Mucosa of rectum (tissue), 2 donors: ENCODE measurements around the gene GADL1.

Experiments
- H3K27ac ChIP-seq, 2 donors: one replicate each; pipeline ENCODE4 v1.7.0; 2013; ENCODE audit warnings: inconsistent platforms in 2 of 2, low read depth in 2 of 2, low read length in 2 of 2
- H3K27me3 ChIP-seq, 2 donors: one replicate each; pipeline ENCODE4 v1.7.0; 2013; ENCODE audit warnings: low read length in 2 of 2; ENCODE audit not compliant: control insufficient read depth in 2 of 2, insufficient read depth in 2 of 2
- H3K36me3 ChIP-seq, 2 donors: one replicate each; pipeline ENCODE4 v1.7.0; 2013; ENCODE audit warnings: low read length in 2 of 2; ENCODE audit not compliant: control insufficient read depth in 2 of 2, insufficient read depth in 2 of 2
- H3K4me1 ChIP-seq, 2 donors: one replicate each; pipeline ENCODE4 v1.7.0; 2013; ENCODE audit warnings: low read length in 2 of 2, mild to moderate bottlenecking in 1 of 2; ENCODE audit not compliant: control insufficient read depth in 2 of 2, insufficient read depth in 2 of 2
- H3K4me3 ChIP-seq, 2 donors: one replicate each; pipeline ENCODE4 v1.7.0; 2013; ENCODE audit warnings: low read length in 2 of 2
- H3K9ac ChIP-seq, 2 donors: one replicate each; pipeline ENCODE4 v1.7.0; 2013; ENCODE audit warnings: low read length in 2 of 2, low read depth in 1 of 2, mild to moderate bottlenecking in 1 of 2
- H3K9me3 ChIP-seq, 2 donors: one replicate each; pipeline ENCODE4 v1.7.0; 2013; ENCODE audit warnings: low read length in 2 of 2; ENCODE audit not compliant: control insufficient read depth in 2 of 2
- donor health status: healthy.
- donor health status: Normal muscosa, but diverticular disease.

GADL1 gene

DNA sequence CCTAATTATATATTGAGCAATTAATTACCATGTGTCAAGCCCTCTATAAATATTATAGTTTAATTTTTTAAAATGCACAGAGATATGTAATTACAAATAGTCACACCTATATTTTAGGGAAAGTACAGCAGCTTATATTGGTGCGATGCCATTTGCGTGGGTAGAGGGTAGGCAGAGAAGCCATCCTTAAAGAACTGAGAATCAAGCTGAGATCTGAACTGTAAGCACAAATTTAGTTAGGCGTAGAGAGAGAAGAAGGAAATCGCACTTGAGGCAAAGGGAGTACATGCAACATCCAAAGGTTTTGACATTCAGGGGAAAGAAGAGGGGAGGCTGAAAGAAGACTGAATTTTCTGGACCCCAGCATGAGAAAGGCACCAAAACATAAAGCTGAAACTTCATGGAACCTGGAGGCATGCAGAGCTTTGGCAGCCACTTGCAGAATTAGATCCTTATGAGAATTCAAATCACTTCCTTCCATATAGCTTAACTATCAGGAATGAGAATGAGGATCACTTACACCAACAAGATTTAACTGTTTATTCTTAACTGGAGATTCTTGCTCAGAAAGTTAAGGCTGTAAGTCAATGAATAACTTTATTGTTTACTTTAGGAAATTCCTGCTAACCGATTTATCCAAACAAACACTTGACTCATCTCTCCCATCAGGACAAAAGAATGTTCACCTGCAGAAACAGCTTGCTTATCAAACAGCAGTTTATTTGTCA lies 173.7 kb downstream of the GADL1 start:
- H3K9me3 ChIP-seq: no peaks in the 10 kb centered on the region
- H3K27ac ChIP-seq: no peak overlapping the region
- no peaks in the 10 kb centered on the region for H3K36me3 ChIP-seq
- no peak overlapping the region for H3K9ac ChIP-seq
- peaks cover 0 to 4% of the 10 kb centered on the region in 2 donors for H3K4me1 ChIP-seq
- H3K27me3 ChIP-seq: no peaks in the 10 kb centered on the region
- no peak overlapping the region for H3K4me3 ChIP-seq

DNA sequence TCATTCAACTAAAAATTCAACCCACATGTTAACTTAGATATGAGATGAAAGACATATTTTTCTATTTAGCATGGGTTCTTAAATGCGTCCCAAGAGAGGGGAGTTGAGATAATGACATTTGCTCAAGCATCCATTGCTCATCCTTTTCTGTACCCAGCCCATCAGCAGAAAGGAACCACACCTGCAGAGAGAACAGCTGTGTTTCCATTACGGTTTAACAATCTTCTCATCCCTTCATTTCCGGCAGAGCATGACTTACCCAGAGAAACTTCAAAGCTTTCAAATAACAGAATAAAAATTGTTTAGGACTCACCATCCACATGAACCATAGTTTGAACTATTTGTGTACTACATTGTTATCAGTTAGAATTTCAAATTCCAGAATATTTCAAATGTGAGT lies 174.9 kb downstream of the GADL1 start:
- no peaks in the 10 kb centered on the region for H3K27me3 ChIP-seq
- no peaks in the 10 kb centered on the region for H3K9me3 ChIP-seq
- no peak overlapping the region for H3K9ac ChIP-seq
- H3K36me3 ChIP-seq: no peaks in the 10 kb centered on the region
- H3K27ac ChIP-seq: no peak overlapping the region
- peaks cover 0 to 4% of the 10 kb centered on the region in 2 donors for H3K4me1 ChIP-seq
- no peak overlapping the region for H3K4me3 ChIP-seq

DNA sequence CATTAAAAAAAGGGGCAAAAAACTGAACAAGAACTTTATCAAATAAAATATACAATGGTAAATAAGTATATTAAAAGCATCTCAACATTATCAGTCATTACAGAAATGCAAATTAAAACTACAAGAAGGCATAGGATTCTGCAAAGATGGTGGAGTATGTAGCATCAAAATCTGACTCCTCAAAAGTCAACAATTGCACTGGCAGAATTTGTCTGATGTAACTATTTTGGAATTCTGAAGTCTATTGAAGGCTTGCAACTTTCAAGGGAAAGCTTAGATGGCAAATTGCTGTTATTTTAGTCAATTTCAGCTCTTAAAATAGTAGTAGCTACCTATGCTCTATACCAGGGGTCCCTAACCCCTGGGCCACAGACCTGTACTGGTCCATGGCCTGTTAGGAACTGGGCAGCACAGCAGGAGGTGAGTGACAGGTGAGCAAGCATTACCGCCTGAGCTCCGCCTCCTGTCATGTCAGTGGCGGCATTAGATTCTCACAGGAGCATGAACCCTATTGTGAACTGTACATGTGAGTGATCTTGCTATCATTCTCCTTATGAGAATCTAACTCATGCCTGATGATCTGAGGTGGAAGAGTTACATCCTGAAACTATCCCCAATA lies 180.5 kb downstream of the GADL1 start:
- no peaks in the 10 kb centered on the region for H3K36me3 ChIP-seq
- no peaks in the 10 kb centered on the region for H3K27me3 ChIP-seq
- H3K4me1 ChIP-seq: peaks cover 0 to 3% of the 10 kb centered on the region in 2 donors
- no peak overlapping the region for H3K4me3 ChIP-seq
- no peak overlapping the region for H3K9ac ChIP-seq
- H3K9me3 ChIP-seq: no peaks in the 10 kb centered on the region
- H3K27ac ChIP-seq: no peak overlapping the region

DNA sequence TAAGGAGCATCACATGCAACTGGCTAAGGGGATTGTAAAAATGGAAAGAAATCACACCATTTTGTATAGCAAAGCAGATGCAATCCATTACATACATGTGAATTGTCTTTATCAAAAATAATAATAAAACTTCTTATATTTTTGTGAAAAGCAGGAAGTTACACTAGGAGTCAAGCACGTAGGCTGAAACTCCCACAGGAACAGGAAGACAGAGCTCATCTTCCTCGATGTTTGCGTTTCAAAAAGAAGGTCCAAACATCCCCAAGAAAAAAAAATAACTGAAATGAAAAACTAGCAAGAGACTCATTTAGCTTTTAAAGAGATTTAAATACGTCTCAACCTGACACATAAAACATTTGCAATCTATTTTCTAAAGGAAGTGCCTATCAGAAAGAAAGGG lies 181.5 kb downstream of the GADL1 start:
- no peak overlapping the region for H3K27ac ChIP-seq
- no peaks in the 10 kb centered on the region for H3K27me3 ChIP-seq
- H3K4me1 ChIP-seq: peaks cover 0 to 3% of the 10 kb centered on the region in 2 donors
- no peaks in the 10 kb centered on the region for H3K9me3 ChIP-seq
- no peak overlapping the region for H3K9ac ChIP-seq
- H3K4me3 ChIP-seq: no peak overlapping the region
- no peaks in the 10 kb centered on the region for H3K36me3 ChIP-seq

DNA sequence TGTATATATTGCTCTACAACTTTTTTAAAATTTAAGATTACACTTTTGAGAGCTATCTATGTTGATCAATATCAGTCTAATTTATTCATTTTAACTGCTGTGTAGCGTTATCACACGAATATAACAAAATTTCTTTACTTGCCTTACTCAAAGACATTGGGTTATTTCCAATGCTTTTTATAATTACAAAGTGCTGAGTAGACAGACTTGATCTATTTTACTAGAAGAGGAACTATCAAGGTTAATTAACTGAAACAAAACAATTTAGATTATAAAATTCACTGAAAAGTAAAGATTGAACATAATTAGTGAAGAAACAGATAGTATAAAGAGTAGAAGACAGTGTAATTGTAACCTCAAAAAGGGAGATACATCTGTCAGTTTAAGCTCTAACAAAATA lies 182.6 kb downstream of the GADL1 start:
- peaks cover 0 to 3% of the 10 kb centered on the region in 2 donors for H3K4me1 ChIP-seq
- no peak overlapping the region for H3K27ac ChIP-seq
- H3K36me3 ChIP-seq: no peaks in the 10 kb centered on the region
- H3K4me3 ChIP-seq: no peak overlapping the region
- H3K9me3 ChIP-seq: no peaks in the 10 kb centered on the region
- no peaks in the 10 kb centered on the region for H3K27me3 ChIP-seq
- no peak overlapping the region for H3K9ac ChIP-seq

DNA sequence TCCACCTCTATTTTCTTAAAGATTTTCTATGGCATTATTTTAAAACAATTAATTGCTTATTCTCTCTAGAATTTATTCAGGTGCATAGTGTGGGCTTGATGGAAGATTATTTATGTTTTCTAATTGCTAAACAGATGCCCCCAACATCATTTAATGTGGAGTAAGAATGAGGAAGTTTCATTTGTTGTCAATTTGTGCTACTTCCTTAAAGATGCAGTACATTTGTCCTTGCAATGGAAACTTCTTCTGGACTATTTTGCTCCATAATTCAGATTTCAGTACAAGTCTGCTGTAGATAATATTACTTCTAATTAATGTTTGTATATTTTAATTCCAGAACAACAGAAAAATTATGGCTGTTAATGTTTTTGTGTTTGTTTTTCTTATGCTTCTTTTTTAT lies 183.3 kb downstream of the GADL1 start:
- Histone ChIP-seq H3K27me3 (no peaks in the 10 kb centered on the region), H3K27ac (no peak overlapping the region), H3K36me3 (no peaks in the 10 kb centered on the region), H3K9ac (no peak overlapping the region), H3K4me1 (peaks cover 0 to 3% of the 10 kb centered on the region in 2 donors), H3K9me3 (no peaks in the 10 kb centered on the region), H3K4me3 (no peak overlapping the region)

DNA sequence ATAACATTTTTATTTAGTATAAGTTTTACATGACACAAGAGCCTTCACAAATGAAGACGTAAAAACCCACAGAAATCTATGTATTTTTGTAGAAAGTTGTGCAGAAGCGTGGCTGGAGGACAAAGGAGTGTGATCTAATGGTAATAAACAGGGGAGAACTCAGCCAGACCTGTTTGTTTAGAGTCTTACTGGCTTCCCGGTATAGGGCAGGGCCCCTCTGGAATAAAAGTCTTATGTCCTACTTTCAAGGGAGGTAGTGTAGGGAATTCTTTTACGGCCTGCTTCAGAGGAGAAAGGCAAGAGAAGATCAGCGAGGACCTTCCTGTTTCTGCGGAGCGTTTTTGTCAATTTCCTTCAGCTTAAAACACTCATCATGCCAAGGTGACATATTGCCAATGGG lies 184.4 kb downstream of the GADL1 start:
- H3K27me3 ChIP-seq: no peaks in the 10 kb centered on the region
- no peaks in the 10 kb centered on the region for H3K36me3 ChIP-seq
- H3K4me1 ChIP-seq: peaks cover 0 to 3% of the 10 kb centered on the region in 2 donors
- no peak overlapping the region for H3K27ac ChIP-seq
- H3K9me3 ChIP-seq: no peaks in the 10 kb centered on the region
- no peak overlapping the region for H3K9ac ChIP-seq
- H3K4me3 ChIP-seq: no peak overlapping the region

DNA sequence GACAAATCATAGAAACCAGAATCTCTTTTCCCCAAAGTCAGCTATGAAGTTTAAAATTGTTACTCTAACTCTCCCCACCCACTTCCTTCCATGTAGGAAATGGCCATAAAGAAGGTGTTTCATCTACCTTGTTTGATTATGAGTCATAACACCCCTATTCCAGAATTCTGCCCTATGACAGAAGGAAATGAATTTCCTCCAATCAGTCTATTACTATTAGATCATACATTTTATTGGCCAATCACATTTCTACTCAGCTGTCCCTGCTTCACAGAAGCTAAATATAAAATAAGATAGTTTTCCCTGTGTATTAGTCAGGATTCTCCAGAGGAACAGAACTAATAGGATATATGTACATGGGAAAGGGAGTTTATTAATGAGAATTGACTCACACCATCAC lies 186.0 kb downstream of the GADL1 start:
- H3K27ac ChIP-seq: no peak overlapping the region
- no peak overlapping the region for H3K9ac ChIP-seq
- no peak overlapping the region for H3K4me3 ChIP-seq
- H3K9me3 ChIP-seq: no peaks in the 10 kb centered on the region
- no peaks in the 10 kb centered on the region for H3K27me3 ChIP-seq
- peaks cover 0 to 3% of the 10 kb centered on the region in 2 donors for H3K4me1 ChIP-seq
- no peaks in the 10 kb centered on the region for H3K36me3 ChIP-seq

DNA sequence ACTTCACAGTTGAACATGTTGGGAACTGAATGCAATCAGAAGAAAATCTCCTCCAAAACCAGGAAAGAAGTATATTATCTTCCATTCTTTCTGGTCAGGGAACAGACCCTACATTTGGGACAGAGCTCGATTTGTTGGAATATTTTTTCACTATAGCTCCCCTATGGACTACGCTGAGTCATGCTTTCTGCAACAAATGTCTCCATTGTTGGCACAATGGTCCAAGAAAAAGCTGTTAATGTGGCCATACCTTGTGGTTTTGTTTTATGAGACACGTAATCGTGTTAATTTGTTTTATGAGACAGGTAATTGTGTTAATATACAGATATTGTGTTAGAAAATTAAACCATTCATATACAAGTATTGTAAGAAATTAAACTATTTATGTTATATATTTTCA lies 186.6 kb downstream of the GADL1 start:
- no peak overlapping the region for H3K27ac ChIP-seq
- H3K9me3 ChIP-seq: no peaks in the 10 kb centered on the region
- peaks cover 0 to 3% of the 10 kb centered on the region in 2 donors for H3K4me1 ChIP-seq
- no peaks in the 10 kb centered on the region for H3K27me3 ChIP-seq
- no peak overlapping the region for H3K9ac ChIP-seq
- no peak overlapping the region for H3K4me3 ChIP-seq
- H3K36me3 ChIP-seq: no peaks in the 10 kb centered on the region

DNA sequence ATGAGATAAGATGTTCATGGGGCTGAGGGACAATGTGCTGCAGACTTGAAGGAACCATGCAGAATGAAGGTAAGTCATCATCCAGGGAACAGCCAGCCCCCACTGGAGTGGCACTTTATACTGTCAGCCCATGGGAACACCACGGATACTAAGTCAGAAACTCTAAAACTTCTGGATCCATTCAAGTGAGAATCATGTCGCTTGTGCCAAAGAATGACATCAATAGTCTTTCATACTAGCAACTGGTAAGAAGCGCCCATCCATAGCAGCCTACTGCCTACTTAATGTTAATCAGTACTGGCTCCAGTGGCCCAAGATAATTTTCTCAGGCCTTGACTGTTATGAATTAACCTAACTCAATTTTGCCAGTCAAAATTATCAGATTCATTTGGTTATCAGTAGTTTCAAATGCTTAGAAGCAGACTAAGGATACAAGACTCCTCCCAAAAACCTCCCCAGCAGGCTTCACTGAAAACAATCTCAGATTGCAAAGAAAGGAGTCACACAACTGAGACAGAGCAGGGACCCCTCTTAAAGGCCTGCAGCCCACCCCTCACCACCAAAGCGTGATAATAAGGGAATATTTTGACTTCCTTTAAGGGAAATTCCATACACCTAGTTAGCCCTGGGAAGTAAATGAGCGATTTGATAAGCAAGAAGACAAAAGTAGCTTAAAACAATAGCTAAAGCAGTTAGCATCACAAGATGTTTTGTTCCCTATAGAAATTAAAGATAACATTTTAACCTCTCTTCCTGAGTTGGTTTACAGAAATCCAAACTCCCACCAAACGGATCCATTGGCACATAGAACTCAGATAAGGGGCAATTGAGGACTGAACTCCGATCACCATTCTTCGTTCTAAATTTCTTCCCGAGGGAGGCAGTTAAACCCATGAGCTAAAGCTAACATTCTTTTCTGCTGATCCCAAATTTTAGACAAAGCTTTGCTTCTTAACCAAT lies 189.2 kb downstream of the GADL1 start:
- Histone ChIP-seq H3K36me3 (no peaks in the 10 kb centered on the region), H3K27me3 (no peaks in the 10 kb centered on the region), H3K9me3 (no peaks in the 10 kb centered on the region), H3K4me3 (no peak overlapping the region), H3K27ac (no peak overlapping the region), H3K9ac (no peak overlapping the region), H3K4me1 (no peaks in the 10 kb centered on the region)
